SW480 (cell line): ENCODE data around the gene MAPK8IP3.
"Not testable (repeated sequence)": the region's sequence is repeated elsewhere in the genome, so short reads cannot be mapped to it uniquely, and the experiment has no call there.

Experiments used
- DNase-seq: peaks from one replicate; pipeline ENCODE4 v3.0.0-alpha.2; 2016; ENCODE audit warnings: low spot score

The MAPK8IP3 gene

DNA sequence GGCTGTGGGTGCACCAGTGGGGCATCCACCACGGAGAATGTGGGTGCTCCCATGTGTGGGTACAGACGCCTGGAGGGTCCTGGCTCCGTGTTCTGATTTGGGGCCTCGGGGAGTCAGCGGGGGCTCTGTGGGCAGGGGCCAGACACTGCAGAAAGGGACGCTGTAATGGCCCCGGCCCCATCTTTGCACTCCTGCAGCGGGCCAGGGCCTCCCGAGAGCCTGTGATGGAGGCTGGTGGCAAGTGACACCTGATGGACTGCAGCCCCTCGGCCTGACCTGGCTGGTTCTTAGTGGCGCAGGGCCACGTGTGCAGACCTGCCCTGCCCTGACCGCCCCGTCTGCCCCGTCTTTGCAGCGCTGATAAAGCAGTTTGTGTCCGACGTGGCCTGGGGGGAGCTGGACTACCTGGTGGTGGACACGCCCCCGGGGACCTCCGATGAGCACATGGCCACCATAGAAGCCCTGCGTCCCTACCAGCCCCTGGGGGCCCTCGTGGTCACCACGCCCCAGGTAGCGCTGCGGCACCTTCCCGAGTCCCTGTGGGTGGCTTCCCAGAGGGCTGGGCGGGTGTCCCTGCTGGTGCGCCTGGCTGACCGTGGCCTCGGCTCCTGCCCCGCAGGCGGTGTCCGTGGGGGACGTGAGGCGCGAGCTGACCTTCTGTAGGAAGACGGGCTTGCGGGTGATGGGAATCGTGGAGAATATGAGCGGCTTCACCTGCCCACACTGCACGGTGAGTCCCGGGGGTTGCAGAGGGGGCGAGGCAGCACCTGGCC is 81.5 kb downstream of the MAPK8IP3 start:
- no peak for DNase-seq

DNA sequence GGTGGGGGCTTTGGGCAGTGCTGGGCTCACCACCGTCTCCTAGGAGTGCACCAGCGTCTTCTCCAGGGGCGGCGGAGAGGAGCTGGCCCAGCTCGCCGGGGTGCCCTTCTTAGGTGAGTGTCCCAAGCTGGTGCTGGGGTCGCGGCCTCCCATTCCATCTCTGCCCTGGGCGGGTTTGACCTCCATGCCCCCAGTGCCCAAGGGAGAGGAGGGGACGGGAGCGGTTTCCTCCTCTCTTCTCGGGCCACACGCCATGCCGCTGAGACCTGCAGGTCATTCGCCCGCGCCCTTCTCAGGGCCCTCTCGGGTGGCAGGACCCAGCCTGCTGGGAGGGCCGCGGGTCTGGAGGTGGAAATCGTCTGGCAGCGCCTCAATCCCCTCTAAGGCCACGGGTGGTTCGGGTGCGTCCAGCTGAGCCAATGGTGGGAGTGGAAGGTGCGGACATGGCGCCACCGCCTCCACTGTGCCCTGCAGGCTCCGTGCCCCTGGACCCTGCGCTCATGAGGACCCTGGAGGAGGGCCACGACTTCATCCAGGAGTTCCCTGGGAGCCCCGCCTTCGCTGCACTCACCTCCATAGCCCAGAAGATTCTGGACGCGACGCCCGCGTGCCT is 82.2 kb downstream of the MAPK8IP3 start:
- no peak for DNase-seq

- no peak for DNase-seq
These were observed 82.7 kb downstream of the MAPK8IP3 start for GRCh38 chr16:1788708-1789100.

DNA sequence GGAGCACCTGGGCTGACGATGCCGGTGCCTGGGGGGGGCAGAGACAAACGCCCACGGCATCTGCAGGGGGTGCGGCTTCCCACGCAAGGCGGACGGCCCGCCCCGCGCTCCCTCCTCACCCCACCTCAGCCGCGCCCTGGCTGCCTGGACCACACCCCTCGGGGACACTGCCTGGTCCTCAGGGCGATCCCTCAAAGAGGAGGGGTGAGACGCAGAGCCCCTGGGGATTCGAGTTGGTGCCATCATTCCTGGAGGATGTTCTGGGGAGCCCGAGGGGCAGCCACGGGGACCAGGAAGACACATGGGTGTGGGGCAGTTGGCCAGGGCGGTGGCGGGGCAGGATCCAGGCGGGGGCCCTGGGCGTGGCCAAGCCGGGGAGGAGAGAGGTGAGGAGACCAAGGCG is 83.6 kb downstream of the MAPK8IP3 start:
- DNase-seq, result no peak

DNA sequence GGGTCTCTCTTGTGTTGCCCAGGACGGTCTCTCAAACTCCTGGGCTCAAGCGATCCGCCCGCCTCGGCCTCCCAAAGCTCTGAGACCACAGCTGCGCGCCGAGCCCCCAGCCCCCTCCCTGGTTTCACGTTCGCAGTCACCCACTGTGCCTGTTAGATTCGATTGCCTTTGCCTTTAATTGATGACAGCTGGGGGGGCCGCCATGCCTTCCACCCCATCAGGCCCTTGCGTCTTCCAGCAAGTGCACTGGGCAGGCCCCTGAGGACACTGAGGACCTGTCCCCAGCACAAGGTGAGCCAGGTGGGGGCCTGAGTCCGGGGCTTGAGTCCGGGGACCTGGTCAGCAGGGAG is 84.2 kb downstream of the MAPK8IP3 start:
- no peak for DNase-seq

DNA sequence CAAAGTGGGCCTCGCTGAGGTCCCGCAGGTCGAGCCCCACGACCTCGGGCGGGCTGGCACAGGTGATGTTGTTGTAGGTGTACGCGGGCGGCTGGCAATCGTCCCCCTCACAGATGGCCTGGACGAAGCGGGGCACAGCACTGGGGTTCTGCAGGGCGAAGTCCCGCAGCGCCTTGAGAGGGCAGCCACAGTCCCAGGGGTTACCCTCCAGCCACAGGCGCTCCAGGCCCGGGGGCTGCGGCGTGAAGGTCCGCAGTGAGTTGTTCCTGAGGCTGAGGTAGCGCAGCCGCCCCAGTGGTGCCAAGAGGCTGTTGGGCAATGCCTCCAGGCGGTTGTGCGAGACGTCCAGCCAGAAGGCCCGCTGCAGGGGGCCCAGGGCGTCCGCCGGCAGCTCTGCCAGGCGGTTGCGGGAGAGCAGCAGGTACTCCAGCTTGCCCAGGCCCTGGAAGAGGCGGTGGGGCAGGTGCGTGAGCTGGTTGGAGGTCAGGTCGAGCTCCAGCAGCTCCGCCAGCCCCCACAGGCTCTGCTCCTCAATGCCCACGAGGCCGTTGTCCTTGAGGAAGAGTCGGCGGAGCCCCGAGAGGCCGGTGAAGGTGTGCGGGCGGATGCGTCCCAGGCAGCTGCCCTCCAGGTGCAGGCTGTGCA is 84.7 kb downstream of the MAPK8IP3 start:
- no peak for DNase-seq

DNA sequence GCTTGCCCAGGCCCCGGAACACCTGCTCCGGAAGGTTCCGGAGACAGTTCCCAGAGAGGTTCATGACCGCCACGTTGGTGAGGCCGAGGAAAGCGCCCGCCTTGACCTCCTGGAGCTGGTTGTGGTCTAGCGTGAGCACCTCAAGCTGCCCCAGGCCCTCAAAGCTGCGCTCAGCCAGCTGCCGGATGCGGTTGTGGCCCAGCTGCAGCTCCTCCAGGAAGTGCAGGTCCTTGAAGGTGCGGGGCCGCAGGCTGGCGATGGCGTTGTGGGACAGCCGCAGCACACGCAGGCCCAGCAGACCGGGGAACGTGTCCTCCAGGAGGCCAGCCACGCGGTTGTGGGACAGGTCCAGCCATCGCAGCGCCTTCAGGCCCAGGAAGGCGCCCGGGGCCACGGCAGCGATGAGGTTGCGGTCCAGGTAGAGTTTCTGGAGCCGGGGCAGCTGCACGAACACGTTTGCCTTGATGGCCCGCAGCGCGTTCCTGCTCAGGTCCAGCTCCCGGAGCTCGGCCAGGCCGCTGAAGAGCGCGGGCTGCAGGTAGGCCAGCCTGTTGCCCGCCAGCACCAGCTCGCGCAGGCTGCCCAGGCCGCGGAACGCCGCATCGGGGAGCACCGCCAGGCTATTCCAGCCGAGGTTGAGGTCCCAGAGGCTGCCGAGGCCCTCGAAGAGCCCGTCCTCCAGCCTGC is 85.4 kb downstream of the MAPK8IP3 start:
- no peak for DNase-seq

DNA sequence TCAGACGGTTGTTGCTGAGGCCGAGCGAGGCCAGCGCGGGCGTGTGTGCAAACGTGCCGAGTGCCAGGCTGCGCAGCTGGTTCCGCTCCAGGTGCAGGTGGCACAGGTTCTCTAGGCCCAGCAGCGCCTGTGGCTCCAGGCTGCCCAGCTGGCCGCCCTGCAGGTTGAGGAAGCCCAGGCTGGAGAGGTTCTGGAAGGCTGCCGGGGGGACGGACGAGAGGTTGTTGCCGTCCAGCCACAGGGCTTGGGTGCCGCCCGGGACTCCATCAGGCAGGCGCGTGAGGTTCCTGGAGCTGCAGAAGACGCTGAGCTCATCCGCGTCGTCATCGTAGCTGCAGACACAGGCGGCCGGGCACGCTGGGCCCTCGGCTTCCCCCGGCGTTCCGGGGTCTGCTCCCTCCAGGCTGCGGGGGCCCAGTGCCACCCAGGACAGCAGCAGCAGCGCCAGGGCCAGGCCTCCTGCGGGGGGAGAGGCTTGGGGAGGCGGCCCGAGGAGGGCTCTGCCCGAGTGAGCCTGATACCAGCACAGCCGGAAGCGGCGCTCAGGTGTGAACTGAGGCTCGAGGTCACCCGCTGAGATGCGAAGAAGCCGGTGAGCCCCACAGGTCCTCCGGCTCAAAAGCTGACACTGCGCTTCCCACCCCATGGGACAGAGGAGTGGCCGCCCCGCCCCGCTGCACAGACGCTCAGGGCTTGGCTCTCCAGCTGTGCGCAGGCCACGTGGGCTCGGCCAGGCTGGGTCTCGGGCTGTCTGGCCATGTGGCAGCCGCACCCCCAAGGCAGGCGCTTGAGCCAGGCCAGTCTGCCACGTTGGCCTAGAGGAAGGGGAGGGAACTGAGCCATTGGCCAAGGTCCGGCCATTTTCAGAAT is 86.2 kb downstream of the MAPK8IP3 start:
- DNase-seq, result no peak

GRCh38 chr16:1792836-1793577 is 87.0 kb downstream of the MAPK8IP3 start:
- no peak for DNase-seq

- no peak for DNase-seq
These were observed 87.7 kb downstream of the MAPK8IP3 start, which contains the start of gene IGFALS for GRCh38 chr16:1793578-1794220. Gene IGFALS (minus strand): TSS chr16:1793705. CDS start chr16:1793652, 53 bp downstream.

GRCh38 chr16:1794221-1794871 is 88.4 kb downstream of the MAPK8IP3 start:
- no peak for DNase-seq

- no peak for DNase-seq
These were observed 89.1 kb downstream of the MAPK8IP3 start for GRCh38 chr16:1794908-1795666.

GRCh38 chr16:1799263-1799662 is 93.3 kb downstream of the MAPK8IP3 start:
- DNase-seq, result not testable (repeated sequence)

DNA sequence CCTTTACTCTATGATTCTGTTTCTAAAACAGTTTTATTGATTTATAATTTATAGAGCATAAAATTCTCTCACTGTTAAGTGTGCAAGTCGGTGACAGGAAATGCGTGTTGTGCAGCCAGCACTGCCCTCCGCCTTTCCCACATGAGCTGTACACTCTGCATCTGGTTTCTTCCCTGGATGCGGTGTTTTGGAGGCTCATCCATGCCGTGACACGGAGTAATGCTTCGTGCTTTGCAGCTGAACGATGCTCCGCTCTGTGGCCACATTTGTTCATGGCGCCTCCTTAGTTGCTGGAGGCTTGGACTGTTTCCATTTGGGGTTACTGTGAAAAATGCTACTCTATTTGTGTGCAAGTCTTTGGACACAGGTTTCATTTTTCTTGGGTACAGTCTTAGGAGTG is 94.7 kb downstream of the MAPK8IP3 start:
- DNase-seq, result no peak

- no peak for DNase-seq
These were observed 101.6 kb downstream of the MAPK8IP3 start for GRCh38 chr16:1807626-1808025.

DNA sequence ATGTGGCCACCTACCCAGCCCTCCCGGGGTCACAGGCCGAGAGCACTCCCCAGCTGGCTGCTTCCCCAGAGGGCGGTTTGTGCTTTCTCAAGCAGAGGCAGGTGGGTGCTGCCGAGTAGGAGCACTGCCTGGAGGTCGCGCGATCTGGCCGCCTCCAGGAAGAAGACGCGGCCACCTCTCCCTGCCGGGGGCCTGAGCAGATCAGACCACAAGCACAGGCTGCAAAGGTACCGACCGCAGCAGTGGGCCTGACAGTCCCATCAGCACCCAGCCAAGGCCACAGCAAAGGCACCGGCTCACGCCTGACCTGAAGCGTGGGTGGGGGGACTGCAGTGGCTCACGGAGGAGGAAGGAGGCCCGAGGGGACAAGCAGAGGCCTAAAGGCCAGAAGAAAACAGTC is 102.7 kb downstream of the MAPK8IP3 start:
- DNase-seq, result no peak

- no peak for DNase-seq
These were observed 103.3 kb downstream of the MAPK8IP3 start for GRCh38 chr16:1809281-1809801.

DNA sequence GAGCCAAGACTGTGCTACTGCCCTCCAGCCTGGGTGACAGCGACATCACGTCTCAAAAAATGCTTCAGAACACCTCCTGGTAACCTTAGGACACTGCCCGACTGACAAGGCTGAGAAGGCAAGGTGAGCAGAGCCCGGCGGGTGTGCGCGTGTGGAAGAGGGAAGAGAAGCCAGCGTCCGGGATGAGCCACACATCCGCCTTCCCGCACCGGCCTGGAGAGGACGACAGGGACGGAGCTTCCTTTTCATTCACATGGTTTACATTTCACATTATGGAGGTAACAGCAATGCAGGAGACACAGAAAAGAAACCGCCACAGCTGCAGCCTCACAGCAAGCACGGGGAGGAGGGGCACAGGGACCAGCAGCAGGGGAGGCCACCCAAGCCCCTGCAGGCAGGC is 104.1 kb downstream of the MAPK8IP3 start:
- DNase-seq, result no peak

DNA sequence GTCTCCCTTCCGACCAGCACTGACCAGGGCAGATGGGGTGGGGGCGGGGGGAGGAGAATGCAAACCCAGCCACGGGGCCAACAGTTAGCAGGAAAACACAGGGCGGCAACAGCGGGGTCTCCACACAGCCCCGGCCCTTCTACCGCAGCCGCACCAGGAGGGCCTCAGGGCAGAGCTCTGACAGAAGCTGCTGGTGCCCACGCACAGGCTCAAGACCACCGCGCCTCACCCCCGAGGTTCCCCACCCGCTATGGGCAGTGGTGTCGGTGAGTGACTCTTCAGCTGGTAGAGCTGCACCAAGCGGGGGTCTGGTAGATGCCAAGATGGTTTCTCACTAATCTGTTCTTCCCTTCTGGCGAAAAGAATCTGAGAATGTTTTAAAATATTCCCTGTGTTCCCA is 104.5 kb downstream of the MAPK8IP3 start:
- DNase-seq, result no peak
